GM12874 (cell line): Measurements from ENCODE around the gene PHKA1.

Source experiments
- CTCF ChIP-seq: IDR thresholded peaks from 2 replicates; pipeline ENCODE4 v1.5.1; 2011; ENCODE audit warnings: low read depth, mild to moderate bottlenecking, control low read depth, low read length, moderate library complexity; ENCODE audit not compliant: insufficient read depth

The PHKA1 gene

DNA sequence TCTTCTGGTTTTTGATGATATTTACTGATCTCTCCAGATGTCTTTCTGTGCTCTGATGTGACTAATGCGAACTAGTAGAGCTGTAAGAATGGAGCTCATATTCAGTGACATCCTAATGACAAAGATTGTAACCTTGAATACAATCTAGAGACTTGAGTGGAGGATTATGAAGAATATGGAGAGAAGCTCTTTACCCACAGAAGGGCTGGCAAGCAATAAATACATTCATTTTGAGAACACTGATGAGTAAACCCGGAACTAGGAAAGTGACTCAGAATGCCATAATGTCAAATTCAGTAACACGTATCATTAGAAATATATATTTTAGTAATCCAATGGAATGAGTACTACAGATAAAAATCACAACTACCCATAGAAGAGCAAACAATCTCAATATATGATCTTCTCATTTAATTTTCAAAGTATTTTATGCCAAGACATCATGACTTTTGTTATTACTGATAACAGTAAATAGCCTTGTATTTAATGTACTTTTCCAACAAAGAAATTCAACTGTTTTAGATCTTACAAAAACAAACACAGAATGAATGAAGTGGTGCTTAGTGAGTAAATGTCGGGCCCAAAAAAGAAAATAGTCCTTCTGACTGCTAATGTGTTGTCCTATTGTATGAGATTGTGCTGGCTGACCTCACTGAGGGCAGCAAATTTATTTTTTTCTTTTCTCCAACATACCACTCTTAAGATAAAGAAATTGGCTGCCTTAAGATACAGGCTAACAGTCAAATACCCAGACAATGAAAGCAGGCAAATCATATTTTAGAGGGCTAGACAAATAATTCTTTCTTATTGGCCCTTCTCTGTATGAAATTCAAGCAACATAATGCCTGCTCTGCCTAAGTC is 92.3 kb downstream of the PHKA1 start:
- TF ChIP-seq CTCF = no peak

DNA sequence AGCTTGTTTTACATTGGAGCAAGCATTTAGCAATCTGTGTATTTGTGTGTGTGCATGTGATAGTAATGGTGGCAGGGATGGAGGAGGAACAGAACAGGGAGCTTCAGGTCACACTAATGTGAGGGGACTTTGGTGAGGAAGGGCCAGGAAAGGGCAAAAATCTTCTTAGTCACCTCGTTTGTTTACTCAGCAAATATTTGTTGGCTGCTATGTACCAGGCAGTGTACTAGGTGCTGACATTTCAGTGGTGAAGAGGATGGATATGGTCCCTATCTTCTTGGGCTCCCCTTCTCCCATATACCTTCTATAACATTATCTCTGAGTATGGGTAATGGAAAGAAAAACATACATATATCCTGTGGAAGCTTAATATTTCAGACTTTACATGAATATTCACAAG is 92.9 kb downstream of the PHKA1 start:
- no peak for TF ChIP-seq CTCF

GRCh38 chrX:72620550-72621145 is 93.5 kb downstream of the PHKA1 start:
- TF ChIP-seq CTCF = no peak

- TF ChIP-seq CTCF = no peak
These were observed 104.8 kb downstream of the PHKA1 start for GRCh38 chrX:72609313-72609712.

DNA sequence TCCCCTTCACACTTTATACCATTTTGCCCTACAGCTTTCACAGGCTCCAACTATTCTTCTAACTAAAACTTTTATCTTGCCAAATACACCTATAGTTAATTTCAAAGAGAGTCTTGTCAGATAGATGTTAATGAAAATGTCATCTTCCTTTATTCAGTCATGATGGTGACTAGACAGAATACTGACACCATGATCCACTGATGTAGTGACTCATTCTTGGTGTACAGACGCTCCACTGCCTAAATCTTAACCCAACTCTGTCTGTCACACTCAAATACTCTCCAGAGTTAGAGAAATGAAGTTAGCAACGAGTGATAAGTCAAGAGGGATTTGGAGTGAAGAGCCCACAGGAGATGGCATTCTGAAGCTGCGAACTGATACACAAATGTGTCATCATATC is 109.4 kb downstream of the PHKA1 start:
- TF ChIP-seq CTCF = no peak

GRCh38 chrX:72604112-72604511 is 110.0 kb downstream of the PHKA1 start:
- no peak for TF ChIP-seq CTCF

GRCh38 chrX:72584163-72584562 is 129.9 kb downstream of the PHKA1 start:
- TF ChIP-seq CTCF = no peak
